OCI-LY3 (cell line): Measurements from ENCODE around the gene TTLL1.
"Not testable (repeated sequence)": the region's sequence is repeated elsewhere in the genome, so short reads cannot be mapped to it uniquely, and the experiment has no call there.

Source experiments
- CTCF ChIP-seq: fragments of 200-600, 300-600 bp; sonication (generic); IDR thresholded peaks from 2 replicates; pipeline ENCODE4 v1.5.1; 2014; ENCODE audit warnings: antibody characterized with exemption, low read length, low read depth
- EZH2phosphoT487 ChIP-seq: fragments of 200-600 bp; shearing (Covaris generic); IDR thresholded peaks from 2 replicates; pipeline ENCODE4 v1.6.1; 2018; ENCODE audit warnings: antibody characterized with exemption, mixed run types, low read depth

- not testable (repeated sequence) for TF ChIP-seq CTCF, EZH2phosphoT487
Observed at GRCh38 chr22:43104056-43104625, 14.9 kb upstream of the TTLL1 start.
